CD4-positive, alpha-beta T cell (primary cell): ENCODE results near the gene AGMO. TPM values are rescaled to one million over a fixed set of nuclear protein-coding genes. Genes with fewer than 3 reads are reported as not detected.

ENCODE experiments used
- ATAC-seq: fragments of 200-7000 bp; cut with Tn5 transposase; one replicate; pipeline ENCODE4 v1.10.0; 2022; ENCODE audit warnings: mild to moderate bottlenecking; ENCODE audit not compliant: poor library complexity
- CTCF ChIA-PET: fragments of 350-600 bp; sonication (Branson Sonifier 250); formaldehyde crosslinking; loops from one replicate; lab custom pipeline; 2021; ENCODE audit warnings: antibody characterized with exemption, inconsistent platforms; lab: Charles Lee
- POLR2A ChIA-PET: fragments of 350-600 bp; sonication (Branson Sonifier 250); formaldehyde crosslinking; loops from one replicate; lab custom pipeline; 2021; ENCODE audit warnings: antibody characterized with exemption, inconsistent platforms; lab: Charles Lee
- DNase-seq, 14 experiments: peaks; one replicate each; pipeline ENCODE4 v3.0.0-alpha.2; 2013 to 2020; ENCODE audit warnings: mixed read lengths in 2 of 14
- H3K27ac ChIP-seq, 2 donors: one replicate each; pipeline versions ENCODE4 v1.5.1 to v1.7.0; 2013; ENCODE audit warnings: low read length in 2 of 2, low read depth in 1 of 2, mild to moderate bottlenecking in 1 of 2
- H3K27me3 ChIP-seq, 2 experiments: 1 replicate in 1 of 2; 2 replicates in 1 of 2; pipeline versions ENCODE4 v1.6.1 to v1.7.0; 2013; ENCODE audit warnings: low read length in 2 of 2, control low read depth in 1 of 2, mild to moderate bottlenecking in 1 of 2, moderate library complexity in 1 of 2; ENCODE audit not compliant: insufficient read depth in 2 of 2, control insufficient read depth in 1 of 2
- H3K36me3 ChIP-seq: one replicate; pipeline ENCODE4 v1.6.1; 2013; ENCODE audit warnings: low read length, control low read depth; ENCODE audit not compliant: insufficient read depth
- H3K4me1 ChIP-seq: one replicate; pipeline ENCODE4 v1.6.1; 2013; ENCODE audit warnings: low read length, control low read depth; ENCODE audit not compliant: insufficient read depth
- H3K4me3 ChIP-seq: one replicate; pipeline ENCODE4 v1.5.1; 2013; ENCODE audit warnings: mild to moderate bottlenecking, low read length, moderate library complexity
- H3K9me3 ChIP-seq, 2 experiments: 1 replicate in 1 of 2; 2 replicates in 1 of 2; pipeline versions ENCODE4 v1.6.1 to v1.7.0; 2013; ENCODE audit warnings: low read length in 2 of 2, mild to moderate bottlenecking in 2 of 2, control low read depth in 1 of 2, moderate library complexity in 1 of 2; ENCODE audit not compliant: control insufficient read depth in 1 of 2, insufficient read depth in 1 of 2
- H3K27ac Mint-ChIP-seq: one replicate; pipeline ENCODE4 v1.8.0; 2020; ENCODE audit warnings: mixed read lengths
- H3K27me3 Mint-ChIP-seq: one replicate; pipeline ENCODE4 v1.8.0; 2021; ENCODE audit warnings: mixed read lengths
- H3K36me3 Mint-ChIP-seq: one replicate; pipeline ENCODE4 v1.8.0; 2021; ENCODE audit warnings: low read depth, mixed read lengths
- H3K4me1 Mint-ChIP-seq: one replicate; pipeline ENCODE4 v1.8.0; 2021; ENCODE audit warnings: low read depth, mixed read lengths
- H3K4me3 Mint-ChIP-seq: one replicate; pipeline ENCODE4 v1.8.0; 2020; ENCODE audit warnings: mild to moderate bottlenecking, mixed read lengths
- H3K9me3 Mint-ChIP-seq: one replicate; pipeline ENCODE4 v1.8.0; 2020; ENCODE audit warnings: mixed read lengths
- intact Hi-C, 2 experiments: fragments of 100-400 bp; cut with DNase I in 1 of 2; cut with micrococcal nuclease in 1 of 2; formaldehyde crosslinking; loops; one replicate each; pipeline versions ENCODE4 v1.15.1 to v1.9.0; 2023 to 2025; cut with DNase I, micrococcal nuclease
- total RNA-seq, 174 experiments: library from RNA in 2 of 174; stranded (reverse) in 2 of 174; gene quantifications; one replicate each; pipeline ENCODE4 v1.2.3 and lab custom pipeline; 2021 to 2026
- TF ChIP-seq, protein P1 (sequence below): fragments of 200-600 bp; IDR thresholded peaks from one replicate; pipeline ENCODE4 v1.8.0; 2022; ENCODE audit warnings: antibody characterized with exemption, mild to moderate bottlenecking

The AGMO gene
- total RNA-seq, 2 experiments from 2014 or later: not detected

DNA sequence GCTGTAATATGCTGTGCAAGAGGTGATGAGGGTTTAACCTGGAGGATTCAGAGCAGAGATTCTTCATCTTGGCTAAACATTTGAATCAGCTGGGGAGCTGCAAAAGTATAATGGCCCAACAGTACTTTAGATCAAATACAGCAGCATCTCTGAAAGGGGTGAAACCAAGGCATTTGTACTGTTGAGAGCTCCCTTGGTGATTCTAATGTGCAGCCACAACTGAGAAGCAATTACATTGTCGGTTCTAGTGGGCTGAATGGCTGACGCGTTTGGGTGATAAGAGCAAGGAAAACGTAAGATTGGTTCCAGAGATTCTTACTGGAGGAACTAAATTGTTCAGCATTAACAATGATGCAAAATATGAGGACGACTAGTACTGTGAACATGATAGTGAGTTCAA is 269.7 kb downstream of the AGMO start:
- Histone ChIP-seq H3K27ac (no peak overlapping the region), H3K4me3 (no peak overlapping the region), H3K36me3 (no peaks in the 10 kb centered on the region), H3K4me1 (no peaks in the 10 kb centered on the region), H3K9me3 (peaks cover 0 to 8% of the 10 kb centered on the region in 2 experiments), H3K27me3 (no peaks in the 10 kb centered on the region)
- intact Hi-C loops: no loop called here
- H3K36me3 Mint-ChIP-seq: no peaks in the 10 kb centered on the region
- no peaks in the 10 kb centered on the region for H3K4me1 Mint-ChIP-seq
- H3K27ac Mint-ChIP-seq: no peak overlapping the region
- ChIA-PET CTCF (no interaction called here), POLR2A (no interaction called here)
- H3K9me3 Mint-ChIP-seq: peaks cover 7% of the 10 kb centered on the region
- TF ChIP-seq, protein P1, sequence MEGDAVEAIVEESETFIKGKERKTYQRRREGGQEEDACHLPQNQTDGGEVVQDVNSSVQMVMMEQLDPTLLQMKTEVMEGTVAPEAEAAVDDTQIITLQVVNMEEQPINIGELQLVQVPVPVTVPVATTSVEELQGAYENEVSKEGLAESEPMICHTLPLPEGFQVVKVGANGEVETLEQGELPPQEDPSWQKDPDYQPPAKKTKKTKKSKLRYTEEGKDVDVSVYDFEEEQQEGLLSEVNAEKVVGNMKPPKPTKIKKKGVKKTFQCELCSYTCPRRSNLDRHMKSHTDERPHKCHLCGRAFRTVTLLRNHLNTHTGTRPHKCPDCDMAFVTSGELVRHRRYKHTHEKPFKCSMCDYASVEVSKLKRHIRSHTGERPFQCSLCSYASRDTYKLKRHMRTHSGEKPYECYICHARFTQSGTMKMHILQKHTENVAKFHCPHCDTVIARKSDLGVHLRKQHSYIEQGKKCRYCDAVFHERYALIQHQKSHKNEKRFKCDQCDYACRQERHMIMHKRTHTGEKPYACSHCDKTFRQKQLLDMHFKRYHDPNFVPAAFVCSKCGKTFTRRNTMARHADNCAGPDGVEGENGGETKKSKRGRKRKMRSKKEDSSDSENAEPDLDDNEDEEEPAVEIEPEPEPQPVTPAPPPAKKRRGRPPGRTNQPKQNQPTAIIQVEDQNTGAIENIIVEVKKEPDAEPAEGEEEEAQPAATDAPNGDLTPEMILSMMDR: no peak
- H3K4me3 Mint-ChIP-seq: no peak overlapping the region
- ATAC-seq (no peak), DNase-seq (no peak)
- H3K27me3 Mint-ChIP-seq: no peaks in the 10 kb centered on the region

DNA sequence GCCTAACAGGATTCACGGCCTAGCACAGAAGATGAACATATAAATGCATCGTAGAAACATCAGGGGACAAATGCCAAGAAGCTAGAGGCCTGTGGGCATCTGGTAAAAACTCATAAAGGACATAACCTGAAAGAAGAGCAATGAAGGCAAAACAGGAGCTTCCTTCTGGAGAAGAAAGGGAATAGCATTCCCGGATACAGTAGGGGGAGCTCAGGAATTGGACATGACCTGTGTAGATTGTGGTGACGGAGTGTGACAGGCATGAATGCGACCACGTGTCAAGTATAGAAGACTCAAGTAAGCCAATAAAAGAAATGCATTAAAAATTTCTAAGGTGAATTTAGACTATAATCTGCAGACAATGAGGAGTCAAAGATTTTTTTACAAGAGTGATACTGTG is 270.1 kb downstream of the AGMO start:
- H3K4me1 ChIP-seq: no peaks in the 10 kb centered on the region
- H3K4me3 ChIP-seq: no peak overlapping the region
- no peak for ATAC-seq
- H3K27ac ChIP-seq: no peak overlapping the region
- H3K36me3 ChIP-seq: no peaks in the 10 kb centered on the region
- DNase-seq: no peak
- peaks cover 0 to 8% of the 10 kb centered on the region in 2 experiments for H3K9me3 ChIP-seq
- ChIA-PET POLR2A (no interaction called here), CTCF (no interaction called here)
- Mint-ChIP-seq H3K4me3 (no peak overlapping the region), H3K27me3 (no peaks in the 10 kb centered on the region), H3K9me3 (peaks cover 7% of the 10 kb centered on the region), H3K36me3 (no peaks in the 10 kb centered on the region), H3K4me1 (no peaks in the 10 kb centered on the region), H3K27ac (no peak overlapping the region)
- intact Hi-C loops: no loop called here
- H3K27me3 ChIP-seq: no peaks in the 10 kb centered on the region
- TF ChIP-seq, protein P1: no peak

DNA sequence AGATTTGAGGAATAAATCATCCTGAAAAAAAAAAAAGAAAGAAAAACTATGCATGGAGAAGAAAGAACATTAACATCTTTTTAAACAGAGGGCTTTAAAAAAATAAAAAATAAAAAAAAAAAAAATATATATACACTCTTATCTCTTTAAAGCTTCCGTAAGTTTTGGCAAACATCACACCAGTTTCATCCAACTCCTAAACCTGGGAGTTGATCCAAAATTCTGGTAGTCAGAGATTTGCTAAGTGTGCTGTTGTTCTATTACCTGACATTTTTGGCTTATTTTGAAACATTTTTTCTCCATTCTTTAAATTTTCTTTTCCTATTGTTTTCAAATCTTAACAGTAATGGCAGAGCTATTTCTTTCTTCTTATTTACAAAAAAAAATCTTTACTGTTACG is 273.1 kb downstream of the AGMO start:
- Histone ChIP-seq H3K27ac (no peak overlapping the region), H3K27me3 (no peaks in the 10 kb centered on the region), H3K9me3 (peaks cover 0 to 8% of the 10 kb centered on the region in 2 experiments), H3K4me3 (no peak overlapping the region), H3K36me3 (no peaks in the 10 kb centered on the region), H3K4me1 (no peaks in the 10 kb centered on the region)
- intact Hi-C loops: no loop called here
- TF ChIP-seq, protein P1: no peak
- H3K36me3 Mint-ChIP-seq: no peaks in the 10 kb centered on the region
- DNase-seq (no peak), ATAC-seq (no peak)
- no peak overlapping the region for H3K27ac Mint-ChIP-seq
- no peaks in the 10 kb centered on the region for H3K4me1 Mint-ChIP-seq
- H3K4me3 Mint-ChIP-seq: no peak overlapping the region
- no peaks in the 10 kb centered on the region for H3K27me3 Mint-ChIP-seq
- H3K9me3 Mint-ChIP-seq: peaks cover 17% of the 10 kb centered on the region
- CTCF ChIA-PET: interaction anchor here (0.7 kb wide), 1 partner anchor 1300 kb away, joined by 4 read pairs; no protein-coding TSS in a partner anchor
- POLR2A ChIA-PET: no interaction called here
